Trophoblast cell (in vitro differentiated cells and primary cell): ENCODE results near the gene PLEKHG4B.

Source experiments
- DNase-seq, 2 donors: peaks; one replicate each; pipeline ENCODE4 v3.0.0-alpha.2; 2016
- H2AFZ ChIP-seq: 2 replicates; pipeline ENCODE4 v1.6.1; 2013; ENCODE audit warnings: low read length, moderate library complexity, mild to moderate bottlenecking; ENCODE audit not compliant: insufficient read depth, poor library complexity
- H2AK5ac ChIP-seq: 2 replicates; pipeline ENCODE4 v1.6.1; 2013; ENCODE audit warnings: mild to moderate bottlenecking, low read length
- H2BK120ac ChIP-seq: 2 replicates; pipeline ENCODE4 v1.6.1; 2013; ENCODE audit warnings: low read length, mild to moderate bottlenecking, moderate library complexity; ENCODE audit not compliant: insufficient read depth, poor library complexity
- H2BK12ac ChIP-seq: 2 replicates; pipeline ENCODE4 v1.6.1; 2013; ENCODE audit warnings: mild to moderate bottlenecking, low read length, moderate library complexity
- H2BK5ac ChIP-seq: 2 replicates; pipeline ENCODE4 v1.6.1; 2013; ENCODE audit warnings: low read length, low read depth, moderate library complexity, mild to moderate bottlenecking; ENCODE audit not compliant: poor library complexity
- H3K14ac ChIP-seq: 2 replicates; pipeline ENCODE4 v1.6.1; 2013; ENCODE audit warnings: mild to moderate bottlenecking, low read length
- H3K18ac ChIP-seq: 2 replicates; pipeline ENCODE4 v1.6.1; 2013; ENCODE audit warnings: mild to moderate bottlenecking, low read length
- H3K23ac ChIP-seq: 2 replicates; pipeline ENCODE4 v1.6.1; 2013; ENCODE audit warnings: low read length
- H3K27ac ChIP-seq: 2 replicates; pipeline ENCODE4 v1.5.1; 2013; ENCODE audit warnings: low read depth, mild to moderate bottlenecking, inconsistent platforms, low read length, moderate library complexity
- H3K27me3 ChIP-seq: 2 replicates; pipeline ENCODE4 v1.6.1; 2013; ENCODE audit warnings: inconsistent platforms, mild to moderate bottlenecking, low read length, moderate library complexity; ENCODE audit not compliant: insufficient read depth
- H3K36me3 ChIP-seq, 2 experiments: 1 replicate in 1 of 2; 2 replicates in 1 of 2; pipeline ENCODE4 v1.6.1; 2013; ENCODE audit warnings: low read length in 2 of 2, mild to moderate bottlenecking in 2 of 2, moderate library complexity in 1 of 2; ENCODE audit not compliant: insufficient read depth in 2 of 2, control insufficient read depth in 1 of 2
- H3K4ac ChIP-seq: 2 replicates; pipeline ENCODE4 v1.6.1; 2013; ENCODE audit warnings: low read depth, mild to moderate bottlenecking, low read length, moderate library complexity
- H3K4me1 ChIP-seq, 2 experiments: 1 replicate in 1 of 2; 2 replicates in 1 of 2; pipeline ENCODE4 v1.6.1; 2013; ENCODE audit warnings: low read length in 2 of 2, mild to moderate bottlenecking in 2 of 2, moderate library complexity in 1 of 2; ENCODE audit not compliant: insufficient read depth in 2 of 2, control insufficient read depth in 1 of 2
- H3K4me2 ChIP-seq: 2 replicates; pipeline ENCODE4 v1.6.1; 2013; ENCODE audit warnings: inconsistent platforms, mild to moderate bottlenecking, low read length, moderate library complexity
- H3K4me3 ChIP-seq: 2 replicates; pipeline ENCODE4 v1.5.1; 2013; ENCODE audit warnings: mild to moderate bottlenecking, low read depth, low read length, inconsistent platforms
- H3K79me1 ChIP-seq: one replicate; pipeline ENCODE4 v1.6.1; 2013; ENCODE audit warnings: low read length
- H3K79me2 ChIP-seq: 2 replicates; pipeline ENCODE4 v1.6.1; 2013; ENCODE audit warnings: low read length, mild to moderate bottlenecking; ENCODE audit not compliant: control insufficient read depth, insufficient read depth, poor library complexity
- H3K9ac ChIP-seq: 2 replicates; pipeline ENCODE4 v1.6.1; 2013; ENCODE audit warnings: mild to moderate bottlenecking, low read length
- H3K9me3 ChIP-seq: 2 replicates; pipeline ENCODE4 v1.6.1; 2013; ENCODE audit warnings: low read depth, mild to moderate bottlenecking, control low read depth, inconsistent platforms, low read length; ENCODE audit not compliant: insufficient read depth
- H4K12ac ChIP-seq: 2 replicates; pipeline ENCODE4 v1.6.1; 2013; ENCODE audit warnings: low read depth, mild to moderate bottlenecking, low read length, moderate library complexity
- H4K8ac ChIP-seq: 2 replicates; pipeline ENCODE4 v1.6.1; 2013; ENCODE audit warnings: low read depth, mild to moderate bottlenecking, low read length, moderate library complexity
- H4K91ac ChIP-seq: one replicate; pipeline ENCODE4 v1.6.1; 2013; ENCODE audit warnings: low read depth, mild to moderate bottlenecking, low read length, moderate library complexity
- WGBS: extraction: QIAGEN DNeasy Blood & Tissue Kit; methylation state at CpG from one replicate; pipeline ENCODE4 v1.1.7; 2013; ENCODE audit warnings: missing lambda C conversion rate; ENCODE audit not compliant: insufficient read length, insufficient coverage; ENCODE audit errors: extremely low coverage; 5-methylcytosine and 5-hydroxymethylcytosine counted together

The PLEKHG4B gene

DNA sequence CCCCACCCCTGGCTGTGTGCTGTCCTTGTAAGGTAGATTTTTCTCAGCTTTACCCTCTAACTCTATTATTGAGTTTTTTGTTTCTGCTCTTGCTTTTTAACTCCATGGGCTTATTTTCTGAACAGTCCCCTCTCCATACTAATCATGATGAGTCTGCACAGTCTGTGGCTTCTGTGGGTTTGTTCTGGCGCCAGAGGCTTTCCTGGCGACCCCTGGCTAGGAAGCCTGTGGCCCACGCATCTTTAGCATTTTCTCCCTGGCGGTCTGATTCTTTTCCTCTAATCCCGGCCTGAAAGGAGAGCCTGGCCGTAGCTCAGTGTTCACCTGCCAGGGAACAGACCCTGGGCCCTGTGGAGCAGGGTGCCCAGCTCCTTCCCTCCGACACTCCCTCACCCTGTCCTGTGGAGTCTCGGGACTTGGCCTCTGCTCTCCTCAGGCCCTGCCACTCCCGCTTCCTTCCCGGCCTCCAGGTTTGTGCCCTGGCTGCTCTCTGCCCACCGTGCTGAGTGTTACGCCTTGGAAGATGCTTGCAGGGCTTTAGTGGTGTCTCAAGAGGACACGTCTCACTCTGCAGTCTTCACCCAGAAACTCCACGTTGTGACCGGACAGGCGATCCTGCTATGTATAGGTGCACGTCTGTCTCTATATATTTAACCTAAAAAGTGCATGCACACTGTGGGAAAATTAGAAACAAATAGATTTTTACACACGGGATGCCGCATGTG, 67.6 kb downstream of the PLEKHG4B start:
- Histone ChIP-seq H3K79me1 (no peaks in the 10 kb centered on the region), H3K4ac (no peak overlapping the region), H3K4me2 (no peak overlapping the region), H3K4me1 (no peaks in the 10 kb centered on the region), H4K8ac (no peak overlapping the region), H3K9me3 (no peaks in the 10 kb centered on the region), H2AK5ac (no peak overlapping the region), H2BK12ac (no peak overlapping the region), H4K12ac (no peak overlapping the region), H3K9ac (no peak overlapping the region), H3K36me3 (peaks cover 85 to 92% of the 10 kb centered on the region in 2 experiments), H2AFZ (no peak overlapping the region), H2BK120ac (no peak overlapping the region), H3K27me3 (no peaks in the 10 kb centered on the region), H2BK5ac (no peak overlapping the region), H3K18ac (no peak overlapping the region), H3K4me3 (no peak overlapping the region), H4K91ac (no peak overlapping the region), H3K79me2 (no peaks in the 10 kb centered on the region), H3K23ac (no peak overlapping the region), H3K27ac (no peak overlapping the region), H3K14ac (no peak overlapping the region)
- no CpG with 5 or more reads among the region's 19 CpGs for WGBS
- no peak for DNase-seq

DNA sequence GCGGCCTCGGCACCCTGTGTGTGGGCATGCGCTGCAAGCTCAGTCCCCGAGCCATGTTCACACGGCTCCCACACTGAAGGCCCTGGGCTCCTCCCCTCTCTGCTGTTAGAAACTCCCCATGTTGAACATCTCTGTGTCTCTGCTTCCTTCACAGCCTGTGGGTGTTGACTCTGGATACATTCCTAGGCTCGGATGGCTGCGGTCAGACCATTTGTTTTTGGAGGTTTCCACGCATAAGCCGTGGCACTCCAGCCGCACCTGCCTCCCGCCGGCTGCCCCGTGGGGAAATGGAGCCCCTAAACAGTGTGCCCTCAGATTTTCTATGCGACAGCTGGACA, 68.2 kb downstream of the PLEKHG4B start:
- peaks cover 81 to 87% of the 10 kb centered on the region in 2 experiments for H3K36me3 ChIP-seq
- H2AFZ ChIP-seq, result no peak overlapping the region
- H3K79me1 ChIP-seq, result no peaks in the 10 kb centered on the region

DNA sequence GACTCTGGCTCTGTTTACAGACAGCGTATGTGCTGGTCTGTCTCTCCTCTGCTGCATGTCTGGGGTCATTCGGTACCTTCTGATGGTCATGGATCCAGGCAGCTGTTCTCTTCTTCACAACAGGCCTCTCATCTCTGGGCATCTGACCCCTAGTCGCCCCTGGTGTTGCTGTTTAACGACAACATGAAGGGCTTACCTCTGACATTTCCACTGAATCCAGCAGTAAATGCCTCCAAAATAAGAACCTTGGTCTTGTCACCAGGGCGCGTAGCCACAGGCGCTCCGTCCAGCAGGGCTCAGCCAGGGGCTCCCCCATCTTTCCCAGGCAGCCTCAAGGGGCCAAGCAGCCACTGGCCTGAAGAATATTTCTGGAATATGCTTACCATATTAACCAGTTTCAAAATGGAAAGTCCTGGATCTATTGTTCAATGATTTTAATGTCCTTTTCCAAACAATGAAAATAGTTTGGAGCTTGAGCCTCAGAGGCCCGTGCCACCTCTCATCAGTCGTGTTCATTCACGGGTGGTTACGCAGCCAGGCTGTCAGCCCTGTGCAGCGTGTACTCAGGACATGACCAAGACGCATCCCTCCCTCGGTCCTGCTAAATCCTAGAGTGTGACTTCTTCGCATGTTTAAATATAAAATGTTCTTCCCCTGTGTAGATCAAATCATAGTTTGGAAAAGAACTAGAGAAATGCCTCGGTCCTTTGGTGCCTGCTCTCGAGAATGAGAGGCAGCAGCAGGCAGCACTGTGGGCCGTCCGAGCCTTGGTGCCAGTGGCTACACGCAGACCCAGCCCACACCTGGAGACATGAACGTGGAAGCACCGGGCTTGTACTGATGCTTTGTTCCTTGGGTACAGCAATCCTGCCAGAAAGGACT, 69.2 kb downstream of the PLEKHG4B start:
- H4K12ac ChIP-seq, result no peak overlapping the region

More for the DNA sequence above, 68.2 kb downstream of the PLEKHG4B start:
- H2BK5ac ChIP-seq, result no peak overlapping the region
- H3K23ac ChIP-seq, result no peak overlapping the region
- no CpG with 5 or more reads among the region's 14 CpGs for WGBS
- no peak overlapping the region for H3K27ac ChIP-seq
- no peaks in the 10 kb centered on the region for H3K4me1 ChIP-seq
- no peak overlapping the region for H3K14ac ChIP-seq
- H4K8ac ChIP-seq, result no peak overlapping the region
- no peak overlapping the region for H3K9ac ChIP-seq
- no peak overlapping the region for H2AK5ac ChIP-seq
- no peak overlapping the region for H3K4me2 ChIP-seq
- H4K91ac ChIP-seq, result no peak overlapping the region
- no peak overlapping the region for H3K4ac ChIP-seq
- no peak overlapping the region for H2BK120ac ChIP-seq
- no peak for DNase-seq
- no peak overlapping the region for H4K12ac ChIP-seq
- H3K4me3 ChIP-seq, result no peak overlapping the region
- no peaks in the 10 kb centered on the region for H3K79me2 ChIP-seq
- H3K27me3 ChIP-seq, result no peaks in the 10 kb centered on the region
- no peak overlapping the region for H3K18ac ChIP-seq
- H3K9me3 ChIP-seq, result no peaks in the 10 kb centered on the region
- H2BK12ac ChIP-seq, result no peak overlapping the region

DNA sequence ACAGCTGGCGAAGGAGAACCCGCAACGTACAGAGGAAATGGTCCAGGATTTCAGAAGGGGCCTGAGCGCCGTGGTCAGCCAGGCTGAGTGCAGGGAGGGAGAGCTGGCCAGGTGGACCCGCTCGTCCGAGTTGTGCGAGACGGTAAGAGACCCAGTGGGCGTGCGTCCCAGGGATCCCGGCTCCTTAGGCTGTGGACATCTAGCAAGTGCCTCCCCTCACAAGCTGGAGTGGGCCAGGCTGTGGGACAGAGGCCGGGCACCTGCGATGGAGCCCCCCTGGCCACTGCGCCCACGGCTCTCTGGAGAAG, 69.8 kb downstream of the PLEKHG4B start:
- Histone ChIP-seq H3K4me1 (no peaks in the 10 kb centered on the region), H3K79me1 (no peaks in the 10 kb centered on the region), H2BK120ac (no peak overlapping the region), H3K27me3 (no peaks in the 10 kb centered on the region), H4K12ac (no peak overlapping the region), H3K4me2 (no peak overlapping the region), H3K4ac (no peak overlapping the region), H3K9me3 (no peaks in the 10 kb centered on the region), H3K23ac (no peak overlapping the region), H2BK12ac (no peak overlapping the region), H3K9ac (no peak overlapping the region), H3K14ac (no peak overlapping the region), H2AK5ac (no peak overlapping the region), H4K8ac (no peak overlapping the region), H2BK5ac (no peak overlapping the region), H3K27ac (no peak overlapping the region), H3K18ac (no peak overlapping the region), H3K36me3 (peaks cover 65 to 72% of the 10 kb centered on the region in 2 experiments), H2AFZ (no peak overlapping the region), H3K4me3 (no peak overlapping the region), H3K79me2 (no peaks in the 10 kb centered on the region), H4K91ac (no peak overlapping the region)
- no CpG with 5 or more reads among the region's 17 CpGs for WGBS
- DNase-seq, result no peak

More for the DNA sequence above, 69.2 kb downstream of the PLEKHG4B start:
- H3K4me1 ChIP-seq, result no peaks in the 10 kb centered on the region
- no peak overlapping the region for H2AFZ ChIP-seq
- H4K91ac ChIP-seq, result no peak overlapping the region
- H3K9me3 ChIP-seq, result no peaks in the 10 kb centered on the region
- DNase-seq, result no peak
- H3K27ac ChIP-seq, result no peak overlapping the region
- H2BK120ac ChIP-seq, result no peak overlapping the region
- no peak overlapping the region for H3K4ac ChIP-seq
- H2AK5ac ChIP-seq, result no peak overlapping the region
- no peaks in the 10 kb centered on the region for H3K27me3 ChIP-seq
- H3K4me3 ChIP-seq, result no peak overlapping the region
- no peak overlapping the region for H3K23ac ChIP-seq
- H3K14ac ChIP-seq, result no peak overlapping the region
- H3K18ac ChIP-seq, result no peak overlapping the region
- no peaks in the 10 kb centered on the region for H3K79me2 ChIP-seq
- H3K36me3 ChIP-seq, result peaks cover 71 to 77% of the 10 kb centered on the region in 2 experiments
- no peak overlapping the region for H2BK12ac ChIP-seq
- H4K8ac ChIP-seq, result no peak overlapping the region
- H3K79me1 ChIP-seq, result no peaks in the 10 kb centered on the region
- H3K4me2 ChIP-seq, result no peak overlapping the region
- H2BK5ac ChIP-seq, result no peak overlapping the region
- WGBS, result no CpG with 5 or more reads among the region's 23 CpGs
- peak overlapping the region; percentile 19 for H3K9ac ChIP-seq
